ENCODE measurements around the gene PPIP5K1. TPM values are rescaled to one million over a fixed set of nuclear protein-coding genes. Genes with fewer than 3 reads are reported as not detected.

Gene PPIP5K1
- total and polyA plus RNA-seq, 2 of the 4 experiments (the other 2 are of a cell fraction): 12.7 to 14.2 TPM

DNA sequence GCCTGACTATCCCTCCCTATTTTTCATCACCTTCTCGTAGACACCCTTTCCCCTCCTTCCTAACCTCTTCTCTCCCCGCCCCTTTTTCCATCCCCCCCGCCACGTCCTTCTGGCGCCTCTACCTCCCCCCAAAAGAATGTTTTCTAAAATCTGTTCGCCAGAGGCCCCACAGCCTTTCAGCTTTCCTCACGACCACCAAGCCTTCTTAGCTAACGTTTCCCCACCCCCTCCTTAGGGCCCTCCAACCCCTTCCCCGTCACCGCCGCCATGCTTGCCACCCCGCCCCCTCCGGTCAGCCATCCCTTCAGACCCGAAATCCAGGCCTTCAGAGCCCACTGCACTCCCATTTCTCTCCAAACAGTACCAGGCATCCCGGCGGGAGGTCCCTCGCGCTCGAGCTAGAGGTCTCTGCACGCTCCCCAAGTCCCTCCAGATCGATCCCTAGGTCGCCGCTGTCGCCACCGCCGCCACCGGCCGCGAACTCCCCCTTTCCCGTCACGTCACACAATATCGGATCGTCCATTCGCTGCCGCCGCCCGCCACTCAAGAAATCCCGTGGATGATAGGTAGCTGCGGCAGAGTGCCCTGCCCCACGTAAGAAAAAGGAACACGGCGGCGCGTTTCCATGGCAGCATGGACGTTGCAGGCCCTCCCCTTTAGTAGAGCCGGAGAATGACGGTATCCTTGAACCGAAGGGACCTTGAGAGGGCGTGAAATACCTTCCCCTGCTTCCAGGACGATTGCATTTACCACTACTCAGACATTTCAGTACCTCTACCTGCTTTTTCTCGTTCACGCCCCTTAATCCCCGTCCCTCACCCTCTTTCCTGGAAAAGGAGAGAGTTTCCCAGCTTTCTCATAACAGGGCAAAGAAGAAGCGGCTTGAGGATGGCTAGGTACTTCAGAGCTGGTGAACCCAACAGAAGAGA, 97.1 kb downstream of the PPIP5K1 start, which contains the start of gene TP53BP1:
Gene TP53BP1 (minus strand): TSS at position 484 of the 929 bp plus-strand sequence. CDS start 113 bp downstream, at position 371.
- H3K4me3 ChIP-seq (ENCODE audit: insufficient read depth, low read depth, low read length): peak within 1 kb of the TSS; percentile 91
- peak within 1 kb of the TSS; percentile 85 for H3K23ac ChIP-seq (ENCODE audit: low read depth, low read length)
- H3K79me1 ChIP-seq (ENCODE audit: low read depth in 1 of 2, low read length in 2 of 2): peaks cover 17 to 35% of the 10 kb centered on the region in 2 experiments
- DNase-seq (peak; percentile 94), ATAC-seq (ENCODE audit: low read depth) (peak; percentile 99)
- peak within 1 kb of the TSS; percentile 90 for H2AK9ac ChIP-seq (replicated peaks; ENCODE audit: low read depth, low read length, poor library complexity)
- peak within 1 kb of the TSS; percentile 90 for H3K9ac ChIP-seq (ENCODE audit: low read depth, low read length)
- H3K18ac ChIP-seq (ENCODE audit: low read depth, low read length): peak within 1 kb of the TSS; percentile 84
- H4K5ac ChIP-seq (ENCODE audit: low read depth, low read length): peak within 1 kb of the TSS; percentile 67
- H3K9me1 ChIP-seq (ENCODE audit: insufficient read depth, low read length): 0 out of 2 replicates have a peak, but pooled peaks cover 2% of the 10 kb centered on the region
- BruUV-seq (replicated peaks): no TSS peak
- H2BK20ac ChIP-seq (ENCODE audit: low read depth, low read length): peak within 1 kb of the TSS; percentile 60; the same call in 1 of the 2 replicates
- peak within 1 kb of the TSS; percentile 100 for H3K4me2 ChIP-seq (ENCODE audit: low read depth, low read length)
- H4K8ac ChIP-seq (ENCODE audit: low read depth in 2 of 2, low read length in 2 of 2): peak within 1 kb of the TSS; percentile 21 to 97
- ChIA-PET POLR2A (ENCODE audit: unreplicated experiment) (interaction anchor here (0.5 kb wide), 1 partner anchor 25 kb away, joined by 3 read pairs; the partner anchor contains the start of gene MAP1A), CTCF (interaction anchor here (2.3 kb wide), 1 partner anchor 22 kb away, joined by 8 read pairs; no protein-coding TSS in a partner anchor)
- no peaks in the 10 kb centered on the region for H3K27me3 ChIP-seq (ENCODE audit: control insufficient read depth, insufficient read depth, low read length)
- peak within 1 kb of the TSS; percentile 89 for H2BK5ac ChIP-seq (ENCODE audit: low read depth, low read length, poor library complexity, severe bottlenecking)
- peak within 1 kb of the TSS; percentile 85 for H3K4ac ChIP-seq (ENCODE audit: low read depth, low read length)
- WGBS, 2 experiments (ENCODE audit: extremely low coverage in 2 of 2, insufficient read length in 1 of 2): 0% methylated on average over 8 of the region's 54 CpGs; no CpG with 5 or more reads in 1 of the 2 experiments
- H4K20me1 ChIP-seq (ENCODE audit: insufficient read depth, low read length): peaks cover 4% of the 10 kb centered on the region; the same call in 1 of the 2 replicates
- H4K91ac ChIP-seq (ENCODE audit: insufficient read depth, low read depth, low read length): peak within 1 kb of the TSS; percentile 72
- peak within 1 kb of the TSS; percentile 29; the same call in 1 of the 3 replicates for H2BK15ac ChIP-seq (ENCODE audit: low read depth, low read length)
- peak within 1 kb of the TSS; percentile 96 for H3K14ac ChIP-seq (replicated peaks; ENCODE audit: low read depth, low read length)
- in situ Hi-C loops (cut with MboI; ENCODE audit: low sequenced_read_pairs) (no loop called here), intact Hi-C loops (cut with micrococcal nuclease) (loop anchor here (2.0 kb wide), 1 partner anchor 24 kb away; the partner anchor contains the start of gene MAP1A), dilution Hi-C loops (cut with HindIII; ENCODE audit: low sequenced_read_pairs, unreplicated experiment) (no loop called here)
- H2BK120ac ChIP-seq (ENCODE audit: low read depth, low read length): peak within 1 kb of the TSS; percentile 80
- no peaks in the 10 kb centered on the region for H3K9me3 ChIP-seq (ENCODE audit: control insufficient read depth, insufficient read depth, low read length)
- H3K4me1 ChIP-seq (ENCODE audit: control insufficient read depth, insufficient read depth, low read length): peaks cover 3% of the 10 kb centered on the region; the same call in 1 of the 2 replicates
- peak within 1 kb of the TSS; percentile 99 for H2AFZ ChIP-seq (replicated peaks; ENCODE audit: low read length, poor library complexity)
- no peak within 1 kb of the TSS for H2AK5ac ChIP-seq (ENCODE audit: low read depth, low read length)
- peak within 1 kb of the TSS; percentile 95 for H3K27ac ChIP-seq (ENCODE audit: insufficient read depth, low read length)
- peak within 1 kb of the TSS; percentile 71 for H3K56ac ChIP-seq (ENCODE audit: extremely low read depth, insufficient read depth, low read length)
- TF ChIP-seq CEBPB (IDR thresholded peaks at IDR 0.05; ENCODE audit: low read depth, low read length) (no peak), CTCF (conservative IDR thresholded peaks at IDR 0.05; ENCODE audit: low read depth, low read length) (no peak), MAFK (IDR thresholded peaks at IDR 0.05; ENCODE audit: low read depth, low read length) (no peak), POLR2A (IDR thresholded peaks at IDR 0.05; ENCODE audit: low read depth, low read length) (peak; percentile 39; the same call in 1 of the 2 replicates), BHLHE40 (IDR thresholded peaks at IDR 0.05; ENCODE audit: low read depth, low read length) (no peak), USF2 (IDR thresholded peaks at IDR 0.05; ENCODE audit: low read depth, low read length) (no peak), RAD21 (IDR thresholded peaks at IDR 0.05; ENCODE audit: low read length) (no peak), CHD1 (IDR thresholded peaks at IDR 0.05; ENCODE audit: low read depth, low read length) (no peak), NFE2L2 (IDR thresholded peaks at IDR 0.05; ENCODE audit: low read depth, low read length) (no peak), MXI1 (IDR thresholded peaks at IDR 0.05; ENCODE audit: borderline replicate concordance, low read depth, low read length) (peak; percentile 33; the same call in 1 of the 2 replicates), FOS (IDR thresholded peaks at IDR 0.05; ENCODE audit: low read depth, low read length) (no peak), MAZ (IDR thresholded peaks at IDR 0.05; ENCODE audit: borderline replicate concordance, low read depth, low read length) (no peak; the same call in 1 of the 2 replicates), RFX5 (IDR thresholded peaks at IDR 0.05; ENCODE audit: low read depth, low read length) (no peak)
- peaks cover 9% of the 10 kb centered on the region for H3K36me3 ChIP-seq (ENCODE audit: control insufficient read depth, insufficient read depth, low read length)
